Tibial nerve (tissue), 4 donors: ENCODE data around the gene AIG1. TPM values are rescaled to one million over a fixed set of nuclear protein-coding genes. Genes with fewer than 3 reads are reported as not detected.

ENCODE experiments used
- DNase-seq, 2 donors: peaks; one replicate each; pipeline ENCODE4 v3.0.0-alpha.2; 2019; ENCODE audit warnings: low spot score in 2 of 2
- H3K27ac ChIP-seq, 4 donors: fragments of 200-600 bp; sonication (generic) in 3 of 4; one replicate each; pipeline ENCODE4 v1.5.1; 2017 to 2019; ENCODE audit warnings: mild to moderate bottlenecking in 1 of 4
- H3K27me3 ChIP-seq, 2 donors: fragments of 200-600 bp; sonication (generic) in 1 of 2; one replicate each; pipeline versions ENCODE4 v1.5.1 to v1.6.0; 2017 to 2019
- H3K36me3 ChIP-seq, 3 donors: fragments of 200-600 bp; sonication (generic); one replicate each; pipeline ENCODE4 v1.5.1; 2018 to 2019
- H3K4me1 ChIP-seq, 4 donors: fragments of 200-600 bp; sonication (generic) in 3 of 4; one replicate each; pipeline ENCODE4 v1.5.1; 2017 to 2019
- H3K4me3 ChIP-seq, 4 donors: fragments of 200-600 bp; sonication (generic) in 3 of 4; one replicate each; pipeline ENCODE4 v1.5.1; 2017 to 2019; ENCODE audit warnings: mild to moderate bottlenecking in 1 of 4, moderate library complexity in 1 of 4
- H3K9me3 ChIP-seq, 4 donors: fragments of 200-600 bp; sonication (generic) in 3 of 4; one replicate each; pipeline ENCODE4 v1.5.1; 2017 to 2019
- CTCF ChIP-seq, 5 experiments: fragments of 200-600 bp in 3 of 5; fragments of 450-650 bp in 2 of 5; sonication (generic) in 3 of 5; IDR thresholded peaks; one replicate each; pipeline ENCODE4 v1.5.1; 2016 to 2019; ENCODE audit warnings: antibody characterized with exemption in 5 of 5, mild to moderate bottlenecking in 3 of 5, moderate library complexity in 2 of 5
- EP300 ChIP-seq, 2 donors: sonication (generic); formaldehyde crosslinking; IDR thresholded peaks; one replicate each; pipeline ENCODE4 v1.6.1; 2017; ENCODE audit warnings: antibody characterized with exemption in 2 of 2, mild to moderate bottlenecking in 1 of 2
- POLR2A ChIP-seq, 2 donors: fragments of 450-650 bp; IDR thresholded peaks; one replicate each; pipeline ENCODE4 v1.6.1; 2017; ENCODE audit warnings: antibody characterized with exemption in 2 of 2, mild to moderate bottlenecking in 2 of 2, moderate library complexity in 2 of 2
- WGBS, 2 donors: methylation state at CpG; one replicate each; pipeline ENCODE4 v1.1.5; 2018; 5-methylcytosine and 5-hydroxymethylcytosine counted together
- total RNA-seq, 4 donors: library from RNA; depleted of rRNA; stranded (reverse); fragments of >200 nt; gene quantifications; one replicate each; pipeline ENCODE4 v1.1.0, GENCODE V29; 2016

Gene AIG1
- total RNA-seq, 4 donors from 2014 or later: 18.2 to 23.9 (median 22.2) TPM

- no peak for DNase-seq
- Histone ChIP-seq H3K4me1 (peaks cover 0 to 23% (median 6%) of the 10 kb centered on the region in 4 donors), H3K27ac (peak overlapping the region in 3 of 4 donors; percentile 91 to 97 (median 94)), H3K36me3 (no peaks in the 10 kb centered on the region), H3K27me3 (no peaks in the 10 kb centered on the region), H3K4me3 (peak overlapping the region in 2 of 4 donors; percentile 81 to 91), H3K9me3 (no peaks in the 10 kb centered on the region)
- no peak for TF ChIP-seq EP300 (IDR thresholded peaks at IDR 0.05)
- TF ChIP-seq POLR2A (IDR thresholded peaks at IDR 0.05): no peak
- TF ChIP-seq CTCF (IDR thresholded peaks at IDR 0.05): no peak
- WGBS, 2 donors: 56 to 59% methylated on average over 3 of the region's 3 CpGs
These were observed 1.1 kb downstream of the AIG1 start for GRCh38 chr6:143061597-143062385.

GRCh38 chr6:143062551-143062950, 1.9 kb downstream of the AIG1 start:
- Histone ChIP-seq H3K27ac (peak overlapping the region in 1 of 4 donors; percentile 91), H3K4me1 (peaks cover 0 to 23% (median 6%) of the 10 kb centered on the region in 4 donors), H3K36me3 (no peaks in the 10 kb centered on the region), H3K4me3 (no peak overlapping the region), H3K27me3 (no peaks in the 10 kb centered on the region), H3K9me3 (no peaks in the 10 kb centered on the region)
- no peak for DNase-seq
- WGBS, 2 donors: 89 to 100% methylated on average over 1 of the region's 1 CpG
- TF ChIP-seq EP300 (IDR thresholded peaks at IDR 0.05): no peak

GRCh38 chr6:143063631-143064030, 2.9 kb downstream of the AIG1 start:
- peaks cover 0 to 30% (median 6%) of the 10 kb centered on the region in 4 donors for H3K4me1 ChIP-seq
- H3K9me3 ChIP-seq: no peaks in the 10 kb centered on the region
- DNase-seq: no peak
- no peaks in the 10 kb centered on the region for H3K36me3 ChIP-seq
- H3K4me3 ChIP-seq: no peak overlapping the region
- TF ChIP-seq CTCF (IDR thresholded peaks at IDR 0.05) (no peak), POLR2A (IDR thresholded peaks at IDR 0.05) (no peak), EP300 (IDR thresholded peaks at IDR 0.05) (no peak)
- no peak overlapping the region for H3K27ac ChIP-seq
- H3K27me3 ChIP-seq: no peaks in the 10 kb centered on the region

GRCh38 chr6:143064271-143064670, 3.6 kb downstream of the AIG1 start:
- 84 to 93% methylated on average over 1 of the region's 1 CpG for WGBS, 2 donors
- Histone ChIP-seq H3K36me3 (no peaks in the 10 kb centered on the region), H3K4me3 (no peak overlapping the region), H3K9me3 (no peaks in the 10 kb centered on the region), H3K27ac (no peak overlapping the region), H3K27me3 (no peaks in the 10 kb centered on the region), H3K4me1 (peaks cover 0 to 30% (median 6%) of the 10 kb centered on the region in 4 donors)
- DNase-seq: no peak
- TF ChIP-seq CTCF (IDR thresholded peaks at IDR 0.05) (no peak), POLR2A (IDR thresholded peaks at IDR 0.05) (no peak), EP300 (IDR thresholded peaks at IDR 0.05) (no peak)

GRCh38 chr6:143064951-143065683, 4.4 kb downstream of the AIG1 start:
- H3K27ac ChIP-seq: no peak overlapping the region
- no peak for TF ChIP-seq POLR2A (IDR thresholded peaks at IDR 0.05)
- TF ChIP-seq EP300 (IDR thresholded peaks at IDR 0.05): no peak
- TF ChIP-seq CTCF (IDR thresholded peaks at IDR 0.05): no peak
- H3K27me3 ChIP-seq: no peaks in the 10 kb centered on the region
- no peak for DNase-seq
- 67 to 74% methylated on average over 4 of the region's 4 CpGs for WGBS, 2 donors
- no peaks in the 10 kb centered on the region for H3K9me3 ChIP-seq
- no peak overlapping the region for H3K4me3 ChIP-seq
- peaks cover 0 to 23% (median 4%) of the 10 kb centered on the region in 4 donors for H3K4me1 ChIP-seq
- no peaks in the 10 kb centered on the region for H3K36me3 ChIP-seq
